ENCODE data around the gene SSH2. TPM values are rescaled to one million over a fixed set of nuclear protein-coding genes. Genes with fewer than 3 reads are reported as not detected.

Gene SSH2
- total RNA-seq, 1 donor from 2014 or later: 46.5 TPM

DNA sequence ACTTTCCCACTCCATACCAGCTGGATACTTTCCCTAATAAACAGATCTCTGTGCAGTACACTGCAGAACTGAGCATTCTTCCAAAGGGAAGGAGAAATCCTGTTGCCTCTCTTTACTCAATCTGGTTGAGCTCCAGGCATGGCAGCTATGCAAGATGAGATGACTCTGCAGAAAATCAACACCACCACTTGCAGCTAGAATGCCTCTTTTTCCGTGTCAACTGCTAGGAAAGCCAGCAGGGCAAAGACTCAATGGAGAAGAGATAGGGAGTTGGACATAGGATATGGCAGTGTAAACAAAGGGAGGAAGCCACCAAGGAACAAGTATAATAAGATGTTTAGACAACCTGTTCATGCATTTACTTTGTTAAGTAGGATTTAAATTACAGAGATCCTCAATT is 266.9 kb downstream of the SSH2 start:
- TF ChIP-seq, protein P1, sequence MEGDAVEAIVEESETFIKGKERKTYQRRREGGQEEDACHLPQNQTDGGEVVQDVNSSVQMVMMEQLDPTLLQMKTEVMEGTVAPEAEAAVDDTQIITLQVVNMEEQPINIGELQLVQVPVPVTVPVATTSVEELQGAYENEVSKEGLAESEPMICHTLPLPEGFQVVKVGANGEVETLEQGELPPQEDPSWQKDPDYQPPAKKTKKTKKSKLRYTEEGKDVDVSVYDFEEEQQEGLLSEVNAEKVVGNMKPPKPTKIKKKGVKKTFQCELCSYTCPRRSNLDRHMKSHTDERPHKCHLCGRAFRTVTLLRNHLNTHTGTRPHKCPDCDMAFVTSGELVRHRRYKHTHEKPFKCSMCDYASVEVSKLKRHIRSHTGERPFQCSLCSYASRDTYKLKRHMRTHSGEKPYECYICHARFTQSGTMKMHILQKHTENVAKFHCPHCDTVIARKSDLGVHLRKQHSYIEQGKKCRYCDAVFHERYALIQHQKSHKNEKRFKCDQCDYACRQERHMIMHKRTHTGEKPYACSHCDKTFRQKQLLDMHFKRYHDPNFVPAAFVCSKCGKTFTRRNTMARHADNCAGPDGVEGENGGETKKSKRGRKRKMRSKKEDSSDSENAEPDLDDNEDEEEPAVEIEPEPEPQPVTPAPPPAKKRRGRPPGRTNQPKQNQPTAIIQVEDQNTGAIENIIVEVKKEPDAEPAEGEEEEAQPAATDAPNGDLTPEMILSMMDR (IDR thresholded peaks at IDR 0.05; ENCODE audit: partially characterized antibody, unreplicated experiment): no peak
- no peak overlapping the region for H3K27ac Mint-ChIP-seq (ENCODE audit: unreplicated experiment)
- peaks cover 2% of the 10 kb centered on the region for H3K27me3 Mint-ChIP-seq (ENCODE audit: unreplicated experiment)
- H3K4me1 Mint-ChIP-seq (ENCODE audit: low read depth, unreplicated experiment): no peaks in the 10 kb centered on the region
- H3K4me3 Mint-ChIP-seq (ENCODE audit: unreplicated experiment): no peak overlapping the region
- peaks cover 5% of the 10 kb centered on the region for H3K36me3 Mint-ChIP-seq (ENCODE audit: unreplicated experiment)
- H3K9me3 Mint-ChIP-seq (ENCODE audit: unreplicated experiment): peaks cover 2% of the 10 kb centered on the region
- no peak for DNase-seq

DNA sequence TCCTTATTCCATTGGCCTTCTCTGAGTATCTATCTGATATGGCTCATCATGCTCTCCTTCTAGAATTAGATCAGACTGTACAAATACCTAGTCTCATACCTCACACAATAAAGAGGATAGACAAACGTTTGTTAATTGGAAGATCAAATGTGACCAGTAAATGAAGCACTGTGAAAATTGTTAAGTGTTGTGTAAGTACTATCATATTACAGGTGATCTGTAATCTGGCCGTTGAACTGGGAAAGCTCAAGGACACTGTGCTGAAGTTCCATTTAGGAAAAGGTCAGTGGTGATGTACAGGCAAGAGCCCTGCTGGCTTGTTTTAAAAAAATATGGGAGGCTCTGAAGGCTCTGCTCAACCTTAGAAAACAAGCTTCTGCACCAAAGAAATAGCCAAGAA is 268.8 kb downstream of the SSH2 start:
- no peaks in the 10 kb centered on the region for H3K4me1 Mint-ChIP-seq (ENCODE audit: low read depth, unreplicated experiment)

DNA sequence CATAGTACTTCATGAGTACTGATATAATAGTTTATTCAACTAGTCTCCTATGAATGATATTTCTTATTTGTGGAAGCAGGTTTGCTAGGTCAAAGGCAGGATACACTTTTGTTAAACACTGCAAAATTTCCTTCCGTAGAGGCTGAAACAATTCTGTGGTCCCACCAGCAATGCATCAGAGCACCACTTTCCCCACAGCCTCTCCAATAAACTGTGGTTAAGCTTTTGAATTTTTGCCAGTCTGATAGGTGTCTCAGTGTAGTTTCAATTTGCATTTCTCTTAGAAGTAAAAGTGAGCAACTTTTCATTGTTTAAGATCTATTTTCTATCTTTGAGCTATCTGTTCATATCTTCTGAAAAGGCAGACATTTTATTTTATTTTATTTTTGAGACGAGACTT is 270.9 kb downstream of the SSH2 start:
- no peaks in the 10 kb centered on the region for H3K27me3 Mint-ChIP-seq (ENCODE audit: unreplicated experiment)
- no peak overlapping the region for H3K27ac Mint-ChIP-seq (ENCODE audit: unreplicated experiment)
- peaks cover 2% of the 10 kb centered on the region for H3K9me3 Mint-ChIP-seq (ENCODE audit: unreplicated experiment)
- H3K4me1 Mint-ChIP-seq (ENCODE audit: low read depth, unreplicated experiment): no peaks in the 10 kb centered on the region
- TF ChIP-seq, protein P1 (IDR thresholded peaks at IDR 0.05; ENCODE audit: partially characterized antibody, unreplicated experiment): no peak
- DNase-seq: no peak
- H3K36me3 Mint-ChIP-seq (ENCODE audit: unreplicated experiment): peaks cover 5% of the 10 kb centered on the region
- no peak overlapping the region for H3K4me3 Mint-ChIP-seq (ENCODE audit: unreplicated experiment)

More for the DNA sequence above, 268.8 kb downstream of the SSH2 start:
- Mint-ChIP-seq H3K36me3 (ENCODE audit: unreplicated experiment) (peaks cover 5% of the 10 kb centered on the region), H3K27me3 (ENCODE audit: unreplicated experiment) (no peaks in the 10 kb centered on the region), H3K27ac (ENCODE audit: unreplicated experiment) (no peak overlapping the region), H3K4me3 (ENCODE audit: unreplicated experiment) (no peak overlapping the region), H3K9me3 (ENCODE audit: unreplicated experiment) (peaks cover 2% of the 10 kb centered on the region)
- TF ChIP-seq, protein P1 (IDR thresholded peaks at IDR 0.05; ENCODE audit: partially characterized antibody, unreplicated experiment): no peak
- no peak for DNase-seq

DNA sequence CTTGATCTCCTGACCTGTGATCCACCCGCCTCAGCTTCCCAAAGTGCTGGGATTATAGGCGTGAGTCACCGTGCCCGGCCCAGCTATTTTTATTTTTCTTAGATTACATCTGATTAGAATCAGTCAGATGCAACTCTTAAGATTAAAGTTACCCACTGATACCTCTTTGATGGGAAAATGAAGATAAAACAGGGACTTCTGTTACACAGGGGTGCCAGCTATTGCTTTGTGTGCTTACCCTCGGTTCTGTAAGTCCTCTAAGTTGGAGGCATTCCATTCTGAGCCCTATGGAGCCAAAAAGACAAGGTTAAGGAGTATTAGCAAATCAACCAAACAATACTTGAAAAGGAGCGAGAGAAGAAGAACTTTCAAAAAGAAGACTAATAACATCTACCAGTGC is 274.7 kb downstream of the SSH2 start:
- Mint-ChIP-seq H3K27ac (ENCODE audit: unreplicated experiment) (no peak overlapping the region), H3K4me3 (ENCODE audit: unreplicated experiment) (no peak overlapping the region), H3K9me3 (ENCODE audit: unreplicated experiment) (no peaks in the 10 kb centered on the region), H3K27me3 (ENCODE audit: unreplicated experiment) (no peaks in the 10 kb centered on the region), H3K36me3 (ENCODE audit: unreplicated experiment) (no peaks in the 10 kb centered on the region), H3K4me1 (ENCODE audit: low read depth, unreplicated experiment) (no peaks in the 10 kb centered on the region)
- no peak for DNase-seq
- TF ChIP-seq, protein P1 (IDR thresholded peaks at IDR 0.05; ENCODE audit: partially characterized antibody, unreplicated experiment): no peak

DNA sequence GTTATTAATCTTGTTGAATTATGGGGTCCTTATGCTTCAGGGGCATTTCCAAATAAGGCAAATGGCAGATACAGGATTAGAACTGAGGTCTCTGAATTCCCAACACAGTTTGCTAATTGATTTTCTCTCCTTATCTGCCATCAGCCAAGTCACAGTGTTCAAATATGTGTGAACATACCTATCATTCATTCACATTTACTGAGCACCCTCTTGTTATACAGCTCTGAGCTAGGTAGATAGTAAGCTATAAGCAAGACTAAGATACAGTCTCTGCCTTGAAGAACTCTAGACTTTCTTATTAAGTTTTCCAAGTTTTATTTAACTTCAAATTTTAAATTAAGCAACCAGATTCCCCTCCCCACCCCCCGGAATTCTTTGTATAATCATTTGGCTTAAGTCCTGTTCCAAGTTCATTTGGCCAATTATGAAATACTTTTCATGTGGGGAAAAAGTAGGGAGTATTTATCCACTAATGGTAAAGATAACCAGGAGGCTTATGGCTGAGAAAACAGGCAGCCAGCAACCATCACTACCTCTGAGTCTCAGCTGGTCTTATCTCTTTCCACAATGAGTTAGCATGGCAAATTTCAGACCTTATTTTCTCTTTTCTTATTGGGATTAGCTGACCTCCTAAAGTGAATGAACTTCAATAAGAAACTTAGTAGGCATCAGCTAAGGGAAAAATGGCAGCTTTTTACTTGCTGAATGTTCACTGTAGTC is 275.9 kb downstream of the SSH2 start:
- Mint-ChIP-seq H3K36me3 (ENCODE audit: unreplicated experiment) (no peaks in the 10 kb centered on the region), H3K27ac (ENCODE audit: unreplicated experiment) (no peak overlapping the region), H3K9me3 (ENCODE audit: unreplicated experiment) (no peaks in the 10 kb centered on the region), H3K4me1 (ENCODE audit: low read depth, unreplicated experiment) (no peaks in the 10 kb centered on the region), H3K27me3 (ENCODE audit: unreplicated experiment) (no peaks in the 10 kb centered on the region), H3K4me3 (ENCODE audit: unreplicated experiment) (no peak overlapping the region)
- TF ChIP-seq, protein P1 (IDR thresholded peaks at IDR 0.05; ENCODE audit: partially characterized antibody, unreplicated experiment): no peak
- DNase-seq: no peak
